Sigmoid colon (tissue), 7 donors: ENCODE data around the gene SPOCK1. TPM values are rescaled to one million over a fixed set of nuclear protein-coding genes. Genes with fewer than 3 reads are reported as not detected.

Source experiments
- DNase-seq: peaks from one replicate; pipeline ENCODE4 v3.0.0-alpha.2; 2019
- H3K27ac ChIP-seq, 4 donors: fragments of 200-600 bp; sonication (generic); one replicate each; pipeline ENCODE4 v1.5.1; 2016 to 2019; ENCODE audit warnings: mild to moderate bottlenecking in 1 of 4
- H3K27me3 ChIP-seq, 3 donors: fragments of 200-600 bp; sonication (generic); one replicate each; pipeline ENCODE4 v1.5.1; 2019; ENCODE audit warnings: mild to moderate bottlenecking in 1 of 3
- H3K36me3 ChIP-seq, 4 donors: fragments of 200-600 bp; sonication (generic); one replicate each; pipeline ENCODE4 v1.5.1; 2016 to 2019
- H3K4me1 ChIP-seq, 4 donors: fragments of 200-600 bp; sonication (generic); one replicate each; pipeline ENCODE4 v1.5.1; 2017 to 2019
- H3K4me3 ChIP-seq, 4 donors: fragments of 200-600 bp; sonication (generic); one replicate each; pipeline ENCODE4 v1.5.1; 2017 to 2019; ENCODE audit warnings: mild to moderate bottlenecking in 2 of 4, moderate library complexity in 1 of 4
- H3K9me3 ChIP-seq, 4 donors: fragments of 200-600 bp in 3 of 4; sonication (generic) in 3 of 4; one replicate each; pipeline versions ENCODE4 v1.5.1 to v1.6.1; 2013 to 2019
- EP300 ChIP-seq, 4 donors: sonication (generic); formaldehyde crosslinking; IDR thresholded peaks; one replicate each; pipeline ENCODE4 v1.6.1; 2017; ENCODE audit warnings: antibody characterized with exemption in 4 of 4
- POLR2A ChIP-seq, 2 donors: fragments of 450-650 bp; IDR thresholded peaks; one replicate each; pipeline ENCODE4 v1.6.1; 2016; ENCODE audit warnings: antibody characterized with exemption in 2 of 2, mild to moderate bottlenecking in 2 of 2, moderate library complexity in 2 of 2
- POLR2AphosphoS5 ChIP-seq, 4 donors: sonication (generic); formaldehyde crosslinking; IDR thresholded peaks; one replicate each; pipeline ENCODE4 v1.6.1; 2017; ENCODE audit warnings: antibody characterized with exemption in 4 of 4
- WGBS, 2 donors: extraction: QIAGEN DNeasy Blood & Tissue Kit; methylation state at CpG; one replicate each; pipeline ENCODE4 v1.1.7; 2013; 5-methylcytosine and 5-hydroxymethylcytosine counted together
- intact Hi-C: fragments of 100-400 bp; cut with DNase I; formaldehyde crosslinking; loops from one replicate; pipeline ENCODE4 v1.15.1; 2023
- polyA plus RNA-seq, 3 donors: library from polyadenylated mRNA; stranded (reverse); fragments of 200-250 nt; gene quantifications; one replicate each; pipeline ENCODE4 v1.2.3, GENCODE V29; 2013
- total RNA-seq, 4 donors: library from RNA; depleted of rRNA; stranded (reverse); fragments of >200 nt; gene quantifications; one replicate each; pipeline ENCODE4 v1.1.0, GENCODE V29; 2016
- TF ChIP-seq, protein P1 (sequence below), 4 experiments: fragments of 450-650 bp in 3 of 4; fragments of 200-600 bp in 1 of 4; IDR thresholded peaks; one replicate each; pipeline ENCODE4 v1.5.1; 2016 to 2019; ENCODE audit warnings: antibody characterized with exemption in 4 of 4, mild to moderate bottlenecking in 3 of 4, moderate library complexity in 2 of 4
- donor health status: healthy with polysubstance abuse.
- donor health status: Bipolar disorder and iron deficiency.
- donor health status: healthy.

The SPOCK1 gene
- total and polyA plus RNA-seq, 7 donors, result 2.4 to 104 (median 33.4) TPM

DNA sequence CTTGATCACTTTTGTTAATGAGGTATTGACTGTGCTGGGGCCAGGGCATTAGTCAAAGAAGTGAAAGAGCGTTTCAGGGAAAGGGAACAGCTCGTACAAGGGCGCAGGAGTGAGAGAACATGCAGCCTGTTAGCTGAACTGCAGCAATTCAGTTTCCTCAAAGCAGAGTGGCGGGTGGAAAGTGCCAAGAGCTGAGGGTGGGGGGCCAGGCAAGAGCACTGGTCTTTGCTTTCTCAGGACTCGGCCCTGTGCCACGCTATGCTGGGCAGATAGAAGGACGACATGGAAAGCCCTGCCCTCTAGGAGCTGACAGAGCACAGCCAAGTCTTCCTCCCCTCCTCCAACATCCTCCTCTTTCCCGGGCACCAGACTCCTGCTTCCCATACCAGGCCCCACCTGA is 304.8 kb downstream of the SPOCK1 start:
- H3K27me3 ChIP-seq, result no peaks in the 10 kb centered on the region
- H3K4me1 ChIP-seq, result peaks cover 0 to 19% (median 10%) of the 10 kb centered on the region in 4 donors
- no peaks in the 10 kb centered on the region for H3K36me3 ChIP-seq
- no peak overlapping the region for H3K4me3 ChIP-seq
- no peak for DNase-seq
- no peak overlapping the region for H3K27ac ChIP-seq
- 62 to 64% methylated on average over 8 of the region's 8 CpGs for WGBS, 2 donors
- intact Hi-C loops, result no loop called here
- H3K9me3 ChIP-seq, result no peaks in the 10 kb centered on the region
- TF ChIP-seq, protein P1, sequence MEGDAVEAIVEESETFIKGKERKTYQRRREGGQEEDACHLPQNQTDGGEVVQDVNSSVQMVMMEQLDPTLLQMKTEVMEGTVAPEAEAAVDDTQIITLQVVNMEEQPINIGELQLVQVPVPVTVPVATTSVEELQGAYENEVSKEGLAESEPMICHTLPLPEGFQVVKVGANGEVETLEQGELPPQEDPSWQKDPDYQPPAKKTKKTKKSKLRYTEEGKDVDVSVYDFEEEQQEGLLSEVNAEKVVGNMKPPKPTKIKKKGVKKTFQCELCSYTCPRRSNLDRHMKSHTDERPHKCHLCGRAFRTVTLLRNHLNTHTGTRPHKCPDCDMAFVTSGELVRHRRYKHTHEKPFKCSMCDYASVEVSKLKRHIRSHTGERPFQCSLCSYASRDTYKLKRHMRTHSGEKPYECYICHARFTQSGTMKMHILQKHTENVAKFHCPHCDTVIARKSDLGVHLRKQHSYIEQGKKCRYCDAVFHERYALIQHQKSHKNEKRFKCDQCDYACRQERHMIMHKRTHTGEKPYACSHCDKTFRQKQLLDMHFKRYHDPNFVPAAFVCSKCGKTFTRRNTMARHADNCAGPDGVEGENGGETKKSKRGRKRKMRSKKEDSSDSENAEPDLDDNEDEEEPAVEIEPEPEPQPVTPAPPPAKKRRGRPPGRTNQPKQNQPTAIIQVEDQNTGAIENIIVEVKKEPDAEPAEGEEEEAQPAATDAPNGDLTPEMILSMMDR (IDR thresholded peaks at IDR 0.05), result no peak
- TF ChIP-seq POLR2A (IDR thresholded peaks at IDR 0.05) (no peak), EP300 (IDR thresholded peaks at IDR 0.05) (no peak), POLR2AphosphoS5 (IDR thresholded peaks at IDR 0.05) (no peak)

DNA sequence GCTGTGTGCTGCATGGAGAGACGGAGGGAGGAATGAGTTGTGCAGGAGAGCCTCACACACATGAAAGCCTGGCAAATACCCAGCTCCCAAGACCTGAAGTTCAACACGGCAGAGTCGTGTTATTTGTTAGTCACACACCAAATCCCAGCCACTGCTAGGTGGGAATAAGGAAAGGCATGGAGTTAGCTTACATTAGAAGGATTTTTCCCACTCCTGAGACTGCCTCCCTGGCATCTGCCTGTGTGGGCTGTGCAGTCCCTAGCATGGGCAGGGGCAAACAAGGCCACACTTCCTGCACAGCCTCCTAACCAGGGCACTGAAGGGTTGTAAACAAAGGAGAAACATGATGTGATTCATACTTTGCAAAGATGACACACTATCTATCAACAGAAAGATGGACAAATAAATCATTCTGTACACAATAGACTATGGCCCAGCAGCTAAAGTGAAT is 306.8 kb downstream of the SPOCK1 start:
- peaks cover 0 to 25% (median 10%) of the 10 kb centered on the region in 4 donors for H3K4me1 ChIP-seq
- intact Hi-C loops, result no loop called here
- no peaks in the 10 kb centered on the region for H3K27me3 ChIP-seq
- H3K9me3 ChIP-seq, result no peaks in the 10 kb centered on the region
- no peak for DNase-seq
- 67 to 81% methylated on average over 3 of the region's 3 CpGs for WGBS, 2 donors
- TF ChIP-seq, protein P1 (IDR thresholded peaks at IDR 0.05), result no peak
- no peak for TF ChIP-seq POLR2A (IDR thresholded peaks at IDR 0.05)
- no peak for TF ChIP-seq POLR2AphosphoS5 (IDR thresholded peaks at IDR 0.05)
- no peak overlapping the region for H3K27ac ChIP-seq
- no peak overlapping the region for H3K4me3 ChIP-seq
- H3K36me3 ChIP-seq, result no peaks in the 10 kb centered on the region

DNA sequence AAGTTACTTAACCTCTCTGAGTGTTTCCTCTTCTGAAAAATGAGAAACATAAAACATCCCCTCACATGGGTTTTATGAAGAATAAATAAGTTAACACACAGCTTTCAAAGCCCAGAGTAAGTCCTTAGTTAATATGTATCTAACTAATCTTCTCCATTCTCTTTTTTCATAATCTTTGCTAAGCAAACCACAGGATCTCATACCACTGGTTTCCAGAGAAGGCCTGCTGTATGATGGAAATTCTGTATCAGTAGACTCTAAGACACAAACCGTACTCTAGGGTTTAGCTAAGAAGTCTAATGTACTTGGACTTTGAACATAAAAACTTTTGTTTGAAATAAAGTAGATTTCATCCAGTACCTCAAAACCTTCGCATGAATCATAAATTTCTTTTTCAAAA is 307.9 kb downstream of the SPOCK1 start:
- intact Hi-C loops, result no loop called here
- TF ChIP-seq POLR2A (IDR thresholded peaks at IDR 0.05) (no peak), EP300 (IDR thresholded peaks at IDR 0.05) (no peak), POLR2AphosphoS5 (IDR thresholded peaks at IDR 0.05) (no peak)
- TF ChIP-seq, protein P1 (IDR thresholded peaks at IDR 0.05), result no peak
- no peaks in the 10 kb centered on the region for H3K9me3 ChIP-seq
- H3K4me3 ChIP-seq, result no peak overlapping the region
- no peak overlapping the region for H3K27ac ChIP-seq
- no peak for DNase-seq
- peaks cover 0 to 30% (median 10%) of the 10 kb centered on the region in 4 donors for H3K4me1 ChIP-seq
- no peaks in the 10 kb centered on the region for H3K36me3 ChIP-seq
- H3K27me3 ChIP-seq, result no peaks in the 10 kb centered on the region
- 41 to 49% methylated on average over 2 of the region's 2 CpGs for WGBS, 2 donors

DNA sequence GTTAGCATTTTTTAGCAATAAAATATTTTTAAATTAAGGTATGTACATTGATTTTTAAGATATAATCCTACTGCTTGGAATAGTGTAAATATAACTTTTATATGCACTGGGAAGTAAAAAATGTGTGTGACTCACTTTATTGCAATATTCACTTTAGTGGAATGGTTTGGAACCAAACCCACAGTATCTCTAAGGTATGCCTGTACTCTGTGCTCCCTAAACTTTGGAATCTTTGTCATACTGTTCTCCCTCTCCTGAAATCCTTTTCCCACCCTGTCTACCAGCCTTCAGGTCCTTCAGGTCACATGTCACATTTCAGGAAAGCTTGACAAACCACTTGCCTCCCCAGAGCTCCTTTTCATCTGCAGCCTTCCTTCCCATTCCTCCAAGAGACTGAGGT is 308.7 kb downstream of the SPOCK1 start:
- intact Hi-C loops, result no loop called here
- no peaks in the 10 kb centered on the region for H3K36me3 ChIP-seq
- DNase-seq, result no peak
- peak overlapping the region in 1 of 4 donors; percentile 25 for H3K27ac ChIP-seq
- H3K27me3 ChIP-seq, result no peaks in the 10 kb centered on the region
- H3K4me3 ChIP-seq, result no peak overlapping the region
- H3K4me1 ChIP-seq, result peaks cover 0 to 30% (median 10%) of the 10 kb centered on the region in 4 donors
- TF ChIP-seq EP300 (IDR thresholded peaks at IDR 0.05), result no peak
- no peak for TF ChIP-seq POLR2A (IDR thresholded peaks at IDR 0.05)
- no peak for TF ChIP-seq POLR2AphosphoS5 (IDR thresholded peaks at IDR 0.05)
- TF ChIP-seq, protein P1 (IDR thresholded peaks at IDR 0.05), result no peak
- H3K9me3 ChIP-seq, result no peaks in the 10 kb centered on the region

DNA sequence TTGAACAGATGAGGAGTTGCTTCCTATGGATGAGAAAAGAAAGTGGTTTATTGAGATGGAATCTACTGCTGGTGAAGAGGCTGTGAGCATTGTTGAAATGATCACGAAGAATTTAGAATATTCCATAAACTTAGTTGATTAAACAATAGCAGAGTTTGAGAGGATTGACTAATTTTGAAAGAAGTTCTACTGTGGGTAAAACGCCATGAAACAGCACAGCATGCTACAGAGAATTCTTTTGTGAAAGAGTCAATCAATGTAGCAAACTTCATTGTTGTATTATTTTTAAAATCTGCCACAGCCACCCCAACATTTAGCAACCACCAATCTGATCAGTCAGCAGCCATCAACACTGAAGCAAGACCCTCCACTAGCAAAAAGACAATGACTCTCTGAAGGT is 309.1 kb downstream of the SPOCK1 start:
- H3K4me1 ChIP-seq, result peaks cover 0 to 30% (median 10%) of the 10 kb centered on the region in 4 donors
- no peaks in the 10 kb centered on the region for H3K36me3 ChIP-seq
- WGBS, 2 donors, result 42 to 44% methylated on average over 2 of the region's 2 CpGs
- intact Hi-C loops, result no loop called here
- no peaks in the 10 kb centered on the region for H3K27me3 ChIP-seq
- no peak overlapping the region for H3K4me3 ChIP-seq
- no peak for DNase-seq
- no peak for TF ChIP-seq POLR2A (IDR thresholded peaks at IDR 0.05)
- TF ChIP-seq, protein P1 (IDR thresholded peaks at IDR 0.05), result no peak
- no peak for TF ChIP-seq POLR2AphosphoS5 (IDR thresholded peaks at IDR 0.05)
- no peak for TF ChIP-seq EP300 (IDR thresholded peaks at IDR 0.05)
- H3K9me3 ChIP-seq, result no peaks in the 10 kb centered on the region
- H3K27ac ChIP-seq, result no peak overlapping the region
